Activated naive CD8-positive, alpha-beta T cell treated with anti-CD3 and anti-CD28 coated beads, Interleukin-2, amount 10 ng/mL, durations not matched to agents 7 days and 5 days (primary cell): Measurements from ENCODE around the gene ELFN1. TPM values are rescaled to one million over a fixed set of nuclear protein-coding genes. Genes with fewer than 3 reads are reported as not detected.

Experiments used
- ATAC-seq: fragments of 150-1000 bp; cut with Tn5 transposase; one replicate; pipeline ENCODE4 v1.10.0; 2021; ENCODE audit warnings: low read depth, moderate library complexity
- POLR2A ChIA-PET: fragments of 350-600 bp; sonication (Branson Sonifier 250); formaldehyde crosslinking; loops from one replicate; lab custom pipeline; 2021; ENCODE audit warnings: antibody characterized with exemption; lab: Charles Lee
- DNase-seq: peaks from one replicate; pipeline ENCODE4 v3.0.0; 2021
- H3K27ac Mint-ChIP-seq: one replicate; pipeline ENCODE4 v1.8.0; 2022; ENCODE audit warnings: mild to moderate bottlenecking, mixed read lengths
- H3K27me3 Mint-ChIP-seq: one replicate; pipeline ENCODE4 v1.8.0; 2022; ENCODE audit warnings: mild to moderate bottlenecking, moderate library complexity, mixed read lengths
- H3K36me3 Mint-ChIP-seq: one replicate; pipeline ENCODE4 v1.8.0; 2021; ENCODE audit warnings: mild to moderate bottlenecking, mixed read lengths
- H3K4me1 Mint-ChIP-seq: one replicate; pipeline ENCODE4 v1.8.0; 2021; ENCODE audit warnings: mixed read lengths
- H3K4me3 Mint-ChIP-seq: one replicate; pipeline ENCODE4 v1.8.0; 2022; ENCODE audit warnings: mild to moderate bottlenecking, moderate library complexity, mixed read lengths
- H3K9me3 Mint-ChIP-seq: one replicate; pipeline ENCODE4 v1.8.0; 2021; ENCODE audit warnings: mixed read lengths
- total RNA-seq, 2 experiments: library from RNA; stranded (reverse); gene quantifications; one replicate each; pipeline ENCODE4 v1.2.3, GENCODE V29; 2021

The ELFN1 gene
- total RNA-seq, 2 experiments from 2014 or later = not detected

GRCh38 chr7:1671594-1672451, 1.7 kb downstream of the ELFN1 start:
- H3K4me1 Mint-ChIP-seq = peaks cover 1% of the 10 kb centered on the region
- ATAC-seq (no peak), DNase-seq (peak; percentile 26)
- H3K27me3 Mint-ChIP-seq = peaks cover 35% of the 10 kb centered on the region
- no peaks in the 10 kb centered on the region for H3K36me3 Mint-ChIP-seq
- POLR2A ChIA-PET = interaction anchor here (0.5 kb wide), 1 partner anchor 441 kb away, joined by 3 read pairs; no protein-coding TSS in a partner anchor
- no peak overlapping the region for H3K4me3 Mint-ChIP-seq
- no peak overlapping the region for H3K27ac Mint-ChIP-seq
- no peaks in the 10 kb centered on the region for H3K9me3 Mint-ChIP-seq

- DNase-seq = no peak
- no peak for ATAC-seq
- no peak overlapping the region for H3K4me3 Mint-ChIP-seq
- no peak overlapping the region for H3K27ac Mint-ChIP-seq
- H3K27me3 Mint-ChIP-seq = peaks cover 34% of the 10 kb centered on the region
- POLR2A ChIA-PET = no interaction called here
- no peaks in the 10 kb centered on the region for H3K36me3 Mint-ChIP-seq
- H3K4me1 Mint-ChIP-seq = peaks cover 1% of the 10 kb centered on the region
- H3K9me3 Mint-ChIP-seq = no peaks in the 10 kb centered on the region
Observed at GRCh38 chr7:1672851-1673486, 2.9 kb downstream of the ELFN1 start.

GRCh38 chr7:1673581-1674118, 3.6 kb downstream of the ELFN1 start:
- DNase-seq (peak; percentile 23), ATAC-seq (no peak)
- H3K4me1 Mint-ChIP-seq = peaks cover 1% of the 10 kb centered on the region

GRCh38 chr7:1674161-1675035, 4.3 kb downstream of the ELFN1 start:
- Mint-ChIP-seq H3K4me1 (no peaks in the 10 kb centered on the region), H3K36me3 (no peaks in the 10 kb centered on the region), H3K27me3 (peaks cover 21% of the 10 kb centered on the region), H3K4me3 (no peak overlapping the region), H3K9me3 (no peaks in the 10 kb centered on the region), H3K27ac (no peak overlapping the region)
- no peak for ATAC-seq
- DNase-seq = no peak
- POLR2A ChIA-PET = no interaction called here

More at GRCh38 chr7:1673581-1674118, 3.6 kb downstream of the ELFN1 start:
- Mint-ChIP-seq H3K27ac (no peak overlapping the region), H3K36me3 (no peaks in the 10 kb centered on the region), H3K27me3 (peaks cover 27% of the 10 kb centered on the region), H3K4me3 (no peak overlapping the region), H3K9me3 (no peaks in the 10 kb centered on the region)
- POLR2A ChIA-PET = no interaction called here

- Mint-ChIP-seq H3K4me1 (no peaks in the 10 kb centered on the region), H3K36me3 (no peaks in the 10 kb centered on the region), H3K4me3 (no peak overlapping the region), H3K27ac (no peak overlapping the region), H3K9me3 (no peaks in the 10 kb centered on the region), H3K27me3 (peaks cover 20% of the 10 kb centered on the region)
- ATAC-seq (no peak), DNase-seq (no peak)
- POLR2A ChIA-PET = no interaction called here
Observed at GRCh38 chr7:1675036-1675671, 5.1 kb downstream of the ELFN1 start.

GRCh38 chr7:1675673-1676549, 5.8 kb downstream of the ELFN1 start:
- Mint-ChIP-seq H3K36me3 (no peaks in the 10 kb centered on the region), H3K27ac (no peak overlapping the region), H3K4me3 (no peak overlapping the region), H3K27me3 (peaks cover 19% of the 10 kb centered on the region), H3K4me1 (no peaks in the 10 kb centered on the region), H3K9me3 (no peaks in the 10 kb centered on the region)
- POLR2A ChIA-PET = no interaction called here
- ATAC-seq (no peak), DNase-seq (no peak)

- Mint-ChIP-seq H3K4me3 (no peak overlapping the region), H3K36me3 (no peaks in the 10 kb centered on the region), H3K4me1 (no peaks in the 10 kb centered on the region), H3K9me3 (no peaks in the 10 kb centered on the region), H3K27ac (no peak overlapping the region), H3K27me3 (peaks cover 12% of the 10 kb centered on the region)
- no peak for ATAC-seq
- no peak for DNase-seq
- POLR2A ChIA-PET = no interaction called here
Observed at GRCh38 chr7:1676550-1677078, 6.5 kb downstream of the ELFN1 start.

GRCh38 chr7:1677206-1678080, 7.4 kb downstream of the ELFN1 start:
- peaks cover 6% of the 10 kb centered on the region for H3K27me3 Mint-ChIP-seq
- no peaks in the 10 kb centered on the region for H3K9me3 Mint-ChIP-seq
- DNase-seq (no peak), ATAC-seq (no peak)
- POLR2A ChIA-PET = no interaction called here
- no peaks in the 10 kb centered on the region for H3K36me3 Mint-ChIP-seq
- no peaks in the 10 kb centered on the region for H3K4me1 Mint-ChIP-seq
- H3K4me3 Mint-ChIP-seq = no peak overlapping the region
- H3K27ac Mint-ChIP-seq = no peak overlapping the region

GRCh38 chr7:1678081-1678543, 8.0 kb downstream of the ELFN1 start:
- Mint-ChIP-seq H3K4me3 (no peak overlapping the region), H3K27ac (no peak overlapping the region)
- DNase-seq = no peak

GRCh38 chr7:1678571-1679325, 8.7 kb downstream of the ELFN1 start:
- no peak overlapping the region for H3K4me3 Mint-ChIP-seq
- no peak for DNase-seq
- POLR2A ChIA-PET = no interaction called here
- H3K27me3 Mint-ChIP-seq = peaks cover 10% of the 10 kb centered on the region
- peaks cover 2% of the 10 kb centered on the region for H3K36me3 Mint-ChIP-seq
- no peak overlapping the region for H3K27ac Mint-ChIP-seq
- no peak for ATAC-seq
- H3K9me3 Mint-ChIP-seq = peaks cover 6% of the 10 kb centered on the region
- no peaks in the 10 kb centered on the region for H3K4me1 Mint-ChIP-seq

More at GRCh38 chr7:1678081-1678543, 8.0 kb downstream of the ELFN1 start:
- POLR2A ChIA-PET = no interaction called here
- Mint-ChIP-seq H3K4me1 (no peaks in the 10 kb centered on the region), H3K9me3 (peaks cover 2% of the 10 kb centered on the region), H3K36me3 (no peaks in the 10 kb centered on the region), H3K27me3 (peaks cover 4% of the 10 kb centered on the region)
- no peak for ATAC-seq
